ENCODE measurements around the gene NUDC.

DNA sequence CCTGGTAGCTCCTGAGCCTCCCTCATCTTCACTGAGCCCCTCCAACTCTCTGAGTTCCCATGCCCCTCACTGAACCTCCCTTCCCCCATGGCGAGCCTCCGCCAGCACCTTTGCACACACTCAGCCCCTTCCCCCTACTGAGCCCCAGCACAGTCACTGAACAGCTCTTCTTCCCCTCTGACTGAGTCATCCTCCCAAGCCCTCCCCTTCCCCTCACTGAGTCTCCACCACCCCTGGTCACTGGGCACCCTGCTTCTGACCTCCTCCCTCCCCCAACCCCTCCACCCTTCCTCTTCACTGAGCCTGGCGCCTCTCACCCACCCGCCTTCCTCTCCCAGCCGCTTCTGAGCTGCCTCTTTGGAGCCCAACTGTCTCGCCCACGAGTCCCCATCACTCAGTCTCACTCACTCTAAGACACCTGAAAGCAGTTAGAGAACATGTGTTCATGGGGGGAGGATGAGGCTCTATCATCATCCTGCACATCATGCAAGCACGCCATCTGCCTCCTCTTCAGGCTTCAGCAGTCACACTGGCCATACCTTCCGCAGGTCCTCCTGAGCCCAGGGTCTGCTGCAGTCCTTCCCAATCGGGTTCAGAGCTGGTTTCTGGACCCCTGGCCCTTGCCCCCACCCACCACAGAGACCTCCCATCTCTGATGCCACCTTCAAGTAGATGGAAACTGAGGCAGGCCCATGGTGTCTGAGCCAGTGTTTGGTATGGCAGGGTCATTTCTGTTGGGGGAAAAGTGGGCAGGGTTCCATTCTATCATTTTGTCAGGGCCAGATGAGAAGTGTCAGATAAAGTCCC is 70.0 kb downstream of the NUDC start:
- TF ChIP-seq, protein P1, sequence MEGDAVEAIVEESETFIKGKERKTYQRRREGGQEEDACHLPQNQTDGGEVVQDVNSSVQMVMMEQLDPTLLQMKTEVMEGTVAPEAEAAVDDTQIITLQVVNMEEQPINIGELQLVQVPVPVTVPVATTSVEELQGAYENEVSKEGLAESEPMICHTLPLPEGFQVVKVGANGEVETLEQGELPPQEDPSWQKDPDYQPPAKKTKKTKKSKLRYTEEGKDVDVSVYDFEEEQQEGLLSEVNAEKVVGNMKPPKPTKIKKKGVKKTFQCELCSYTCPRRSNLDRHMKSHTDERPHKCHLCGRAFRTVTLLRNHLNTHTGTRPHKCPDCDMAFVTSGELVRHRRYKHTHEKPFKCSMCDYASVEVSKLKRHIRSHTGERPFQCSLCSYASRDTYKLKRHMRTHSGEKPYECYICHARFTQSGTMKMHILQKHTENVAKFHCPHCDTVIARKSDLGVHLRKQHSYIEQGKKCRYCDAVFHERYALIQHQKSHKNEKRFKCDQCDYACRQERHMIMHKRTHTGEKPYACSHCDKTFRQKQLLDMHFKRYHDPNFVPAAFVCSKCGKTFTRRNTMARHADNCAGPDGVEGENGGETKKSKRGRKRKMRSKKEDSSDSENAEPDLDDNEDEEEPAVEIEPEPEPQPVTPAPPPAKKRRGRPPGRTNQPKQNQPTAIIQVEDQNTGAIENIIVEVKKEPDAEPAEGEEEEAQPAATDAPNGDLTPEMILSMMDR (conservative IDR thresholded peaks at IDR 0.05; ENCODE audit: low read length): no peak
- TF ChIP-seq EZH2phosphoT487 (IDR thresholded peaks at IDR 0.05; ENCODE audit: borderline replicate concordance): no peak
